Muscle of leg (tissue), 11 donors: ENCODE data around the gene PRDM16. TPM values are rescaled to one million over a fixed set of nuclear protein-coding genes. Genes with fewer than 3 reads are reported as not detected.

Experiments used
- DNase-seq: peaks from one replicate; pipeline ENCODE4 v3.0.0; 2013
- H3K27ac ChIP-seq: one replicate; pipeline ENCODE4 v1.5.1; 2013; ENCODE audit warnings: mild to moderate bottlenecking, low read length, control low read depth
- H3K27me3 ChIP-seq: one replicate; pipeline ENCODE4 v1.6.1; 2013; ENCODE audit warnings: low read length; ENCODE audit not compliant: control insufficient read depth, insufficient read depth
- H3K36me3 ChIP-seq: one replicate; pipeline ENCODE4 v1.6.1; 2013; ENCODE audit warnings: low read length; ENCODE audit not compliant: control insufficient read depth, insufficient read depth
- H3K4me1 ChIP-seq: one replicate; pipeline ENCODE4 v1.6.1; 2013; ENCODE audit warnings: low read length; ENCODE audit not compliant: control insufficient read depth, insufficient read depth
- H3K4me3 ChIP-seq: one replicate; pipeline ENCODE4 v1.5.1; 2013; ENCODE audit warnings: low read length, control low read depth
- H3K9me3 ChIP-seq: replicated peaks from 2 replicates; pipeline ENCODE4 v1.6.1; 2013; ENCODE audit warnings: low read depth, low read length; ENCODE audit not compliant: control insufficient read depth
- WGBS: methylation state at CpG from one replicate; pipeline ENCODE4 v1.1.5; 2013; ENCODE audit warnings: missing lambda C conversion rate; ENCODE audit not compliant: insufficient coverage; 5-methylcytosine and 5-hydroxymethylcytosine counted together
- polyA plus RNA-seq, 8 donors: library from polyadenylated mRNA; unstranded; fragments of 120-200 nt; gene quantifications; one replicate each; pipeline versions ENCODE4 v1.2.1 to v1.2.3, GENCODE V29; 2013; ENCODE audit warnings: inconsistent platforms in 1 of 8, low replicate concordance in 1 of 8; ENCODE audit not compliant: insufficient read length in 8 of 8, insufficient read depth in 1 of 8
- total RNA-seq: library from RNA; stranded (reverse); fragments of 120-200 nt; gene quantifications from one replicate; pipeline ENCODE4 v1.2.4, GENCODE V29; 2013

PRDM16 gene
- total and polyA plus RNA-seq, 9 donors: 0.43 to 1.9 (median 0.95) TPM

DNA sequence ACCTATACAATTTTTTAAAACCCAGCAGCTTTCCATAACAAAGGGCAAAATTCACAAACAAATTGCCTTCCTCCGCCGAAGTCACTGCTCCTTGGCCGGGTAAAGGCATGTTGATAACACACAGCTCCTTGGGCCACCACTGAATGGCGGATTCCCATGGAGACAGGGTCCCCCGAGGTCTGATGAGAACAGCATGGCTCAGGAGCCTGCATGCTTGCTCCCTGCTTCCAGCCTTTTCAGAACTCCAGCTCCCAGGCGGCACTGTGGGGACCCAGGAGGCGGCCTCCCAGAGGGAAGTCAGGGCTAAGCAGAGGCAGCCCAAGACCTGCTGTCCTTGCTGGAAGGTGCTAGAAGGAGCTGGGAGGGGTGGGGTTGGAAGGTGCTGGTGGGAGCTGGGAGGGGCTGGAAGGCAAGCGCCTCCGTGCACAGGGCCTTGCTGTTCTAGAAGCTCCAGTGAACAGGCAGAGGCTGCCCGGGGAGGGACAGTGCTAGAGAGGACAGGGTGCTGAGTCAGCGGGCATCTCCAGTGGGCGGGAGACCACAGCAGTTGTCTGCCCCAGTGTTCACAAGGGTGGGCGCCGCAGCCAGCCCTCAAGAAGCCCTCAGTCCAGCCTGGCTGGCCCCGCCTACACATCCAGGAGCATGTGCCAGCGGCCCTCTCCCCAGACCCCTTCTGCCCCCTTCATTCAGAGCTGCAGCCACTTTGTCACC is 35.1 kb downstream of the PRDM16 start:
- DNase-seq: no peak
- peaks cover 29% of the 10 kb centered on the region for H3K27me3 ChIP-seq
- no peaks in the 10 kb centered on the region for H3K36me3 ChIP-seq
- H3K27ac ChIP-seq: no peak overlapping the region
- H3K9me3 ChIP-seq: peaks cover 2% of the 10 kb centered on the region
- H3K4me1 ChIP-seq: peaks cover 5% of the 10 kb centered on the region
- 65% methylated on average over 15 of the region's 16 CpGs for WGBS
- H3K4me3 ChIP-seq: no peak overlapping the region

DNA sequence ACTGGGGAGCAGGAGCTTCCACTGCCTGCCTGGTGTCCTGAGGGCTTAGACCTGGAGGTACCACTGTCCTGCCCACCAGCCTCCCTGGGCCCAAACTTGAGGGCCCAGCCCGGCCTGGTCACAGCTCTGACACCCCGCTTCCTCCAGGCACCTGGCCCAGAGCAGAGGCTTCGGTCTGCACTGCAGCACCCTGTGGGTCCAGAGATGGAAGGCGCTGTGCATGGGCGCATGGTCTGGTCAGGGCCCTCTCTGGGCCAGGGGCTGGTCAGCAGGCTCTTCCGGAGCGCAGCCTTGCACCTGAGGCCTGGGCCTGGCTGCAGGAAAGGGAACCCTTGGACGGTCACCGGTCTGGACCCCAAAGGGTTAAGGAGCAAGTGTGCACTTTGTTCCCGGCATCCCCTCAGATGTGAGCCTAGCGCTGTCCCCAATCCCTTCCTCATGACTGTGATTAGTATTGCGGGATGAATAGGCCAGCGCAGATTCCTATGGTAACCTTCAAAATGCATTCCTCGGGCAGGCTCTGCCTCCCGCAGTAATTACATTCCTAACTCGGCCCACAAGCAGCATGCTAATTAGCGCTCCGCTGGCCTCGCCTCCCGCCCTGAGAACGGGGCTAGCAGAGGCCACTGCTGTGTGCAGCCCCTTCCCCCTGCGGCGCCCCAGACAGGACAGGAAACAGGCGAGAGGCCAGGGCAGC is 36.3 kb downstream of the PRDM16 start:
- Histone ChIP-seq H3K9me3 (peaks cover 2% of the 10 kb centered on the region), H3K4me1 (peaks cover 5% of the 10 kb centered on the region), H3K27me3 (peaks cover 35% of the 10 kb centered on the region), H3K4me3 (no peak overlapping the region), H3K27ac (no peak overlapping the region), H3K36me3 (no peaks in the 10 kb centered on the region)
- peak; percentile 6 for DNase-seq
- 30% methylated on average over 24 of the region's 24 CpGs for WGBS

- H3K36me3 ChIP-seq: no peaks in the 10 kb centered on the region
- peaks cover 2% of the 10 kb centered on the region for H3K9me3 ChIP-seq
- DNase-seq: no peak
- H3K27ac ChIP-seq: no peak overlapping the region
- no peak overlapping the region for H3K4me3 ChIP-seq
- H3K4me1 ChIP-seq: peaks cover 5% of the 10 kb centered on the region
- 80% methylated on average over 8 of the region's 8 CpGs for WGBS
- H3K27me3 ChIP-seq: peaks cover 39% of the 10 kb centered on the region
Measured at GRCh38 chr1:3106216-3106615, 37.2 kb downstream of the PRDM16 start.

- H3K4me3 ChIP-seq: no peak overlapping the region
- peaks cover 5% of the 10 kb centered on the region for H3K4me1 ChIP-seq
- WGBS: 84% methylated on average over 5 of the region's 7 CpGs
- H3K27ac ChIP-seq: no peak overlapping the region
- no peak for DNase-seq
- H3K36me3 ChIP-seq: no peaks in the 10 kb centered on the region
- peaks cover 40% of the 10 kb centered on the region for H3K27me3 ChIP-seq
- peaks cover 2% of the 10 kb centered on the region for H3K9me3 ChIP-seq
Measured at GRCh38 chr1:3107201-3107600, 38.2 kb downstream of the PRDM16 start.

DNA sequence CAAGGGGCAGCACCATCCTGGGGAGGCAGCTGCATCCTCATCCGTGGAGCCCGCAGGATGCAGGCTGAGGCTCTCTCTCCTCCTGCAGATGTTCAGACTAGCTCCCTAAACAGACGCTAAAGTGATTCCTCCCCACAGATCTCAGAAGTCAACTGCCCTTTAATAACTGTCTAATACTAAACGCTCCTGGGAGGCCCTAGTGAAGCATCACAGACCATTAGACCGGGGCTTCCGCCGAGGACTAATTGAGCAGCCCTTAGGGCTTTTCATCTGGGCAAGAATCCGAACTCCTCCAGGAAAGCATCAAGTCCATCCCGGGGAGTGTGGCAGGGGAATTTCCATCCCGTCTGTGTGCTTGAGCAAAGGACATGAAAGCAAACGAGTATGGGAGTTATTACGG is 40.4 kb downstream of the PRDM16 start:
- Histone ChIP-seq H3K4me1 (peaks cover 5% of the 10 kb centered on the region), H3K27ac (no peak overlapping the region), H3K36me3 (no peaks in the 10 kb centered on the region), H3K27me3 (peaks cover 43% of the 10 kb centered on the region), H3K4me3 (no peak overlapping the region), H3K9me3 (peaks cover 2% of the 10 kb centered on the region)
- peak; percentile 15 for DNase-seq
- WGBS: 7% methylated on average over 2 of the region's 12 CpGs

- H3K36me3 ChIP-seq: no peaks in the 10 kb centered on the region
- H3K4me3 ChIP-seq: no peak overlapping the region
- no peaks in the 10 kb centered on the region for H3K4me1 ChIP-seq
- 43% methylated on average over 19 of the region's 36 CpGs for WGBS
- H3K27ac ChIP-seq: no peak overlapping the region
- H3K9me3 ChIP-seq: peaks cover 2% of the 10 kb centered on the region
- no peak for DNase-seq
- peaks cover 41% of the 10 kb centered on the region for H3K27me3 ChIP-seq
Measured at GRCh38 chr1:3111348-3112021, 42.5 kb downstream of the PRDM16 start.

DNA sequence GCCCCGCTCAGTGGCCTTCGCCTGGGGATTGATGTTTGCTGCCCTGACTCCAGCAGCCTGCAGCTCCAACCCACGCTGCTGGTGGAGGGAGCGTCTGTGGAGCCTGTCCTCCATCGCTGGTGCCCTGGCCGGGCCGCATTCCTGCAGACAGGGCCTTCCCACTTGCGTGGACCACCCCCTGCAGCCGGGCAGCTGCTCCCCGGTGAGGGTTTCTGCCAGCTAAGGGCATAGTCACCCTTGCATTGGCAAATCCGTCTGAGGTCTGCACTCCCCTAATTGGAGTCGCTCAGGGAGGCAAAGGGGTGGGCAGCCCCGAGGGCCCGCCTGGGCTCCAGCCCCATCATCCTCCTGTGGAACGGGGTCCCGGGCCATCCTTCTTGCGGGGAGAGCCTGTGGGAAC is 43.5 kb downstream of the PRDM16 start:
- peaks cover 35% of the 10 kb centered on the region for H3K27me3 ChIP-seq
- no peak overlapping the region for H3K27ac ChIP-seq
- H3K9me3 ChIP-seq: peaks cover 2% of the 10 kb centered on the region
- no peak overlapping the region for H3K4me3 ChIP-seq
- WGBS: 74% methylated on average over 17 of the region's 17 CpGs
- no peaks in the 10 kb centered on the region for H3K4me1 ChIP-seq
- DNase-seq: no peak
- H3K36me3 ChIP-seq: no peaks in the 10 kb centered on the region

DNA sequence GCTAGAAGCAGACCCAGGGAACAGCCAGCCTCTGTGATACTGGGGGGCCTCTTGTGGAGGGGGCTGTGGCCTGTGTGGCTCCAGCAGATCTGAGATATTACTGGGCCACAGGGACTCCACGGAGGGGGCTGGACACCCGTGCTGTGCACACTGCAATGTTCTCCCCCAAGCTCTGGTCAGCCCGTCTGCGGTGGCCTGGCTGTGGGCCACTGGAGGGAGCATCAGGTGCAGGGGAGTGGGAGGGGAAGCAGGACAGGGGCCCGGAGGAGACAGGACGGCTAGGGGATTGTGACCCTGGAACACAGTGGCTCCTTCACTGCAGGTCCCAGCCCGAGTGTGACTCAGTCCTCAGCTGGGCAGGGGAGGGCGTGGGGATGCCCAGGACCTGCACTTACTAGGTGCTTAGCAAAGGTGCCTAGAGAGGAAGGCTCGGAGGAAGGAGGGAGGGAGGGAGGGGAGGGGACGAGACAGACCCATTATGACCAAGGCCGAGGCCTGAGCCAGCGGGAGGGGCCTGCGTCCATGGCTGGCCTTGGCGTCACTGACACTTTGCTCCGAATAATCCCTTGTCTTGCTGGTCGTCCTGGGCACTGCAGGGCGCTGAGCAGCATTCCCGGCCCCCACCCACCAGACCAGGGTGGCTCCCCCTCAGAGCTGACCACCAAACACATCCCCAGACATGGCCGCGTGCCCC is 44.2 kb downstream of the PRDM16 start:
- H3K27ac ChIP-seq: no peak overlapping the region
- no peaks in the 10 kb centered on the region for H3K4me1 ChIP-seq
- DNase-seq: no peak
- peaks cover 2% of the 10 kb centered on the region for H3K9me3 ChIP-seq
- H3K4me3 ChIP-seq: no peak overlapping the region
- peaks cover 31% of the 10 kb centered on the region for H3K27me3 ChIP-seq
- 56% methylated on average over 18 of the region's 20 CpGs for WGBS
- H3K36me3 ChIP-seq: no peaks in the 10 kb centered on the region

DNA sequence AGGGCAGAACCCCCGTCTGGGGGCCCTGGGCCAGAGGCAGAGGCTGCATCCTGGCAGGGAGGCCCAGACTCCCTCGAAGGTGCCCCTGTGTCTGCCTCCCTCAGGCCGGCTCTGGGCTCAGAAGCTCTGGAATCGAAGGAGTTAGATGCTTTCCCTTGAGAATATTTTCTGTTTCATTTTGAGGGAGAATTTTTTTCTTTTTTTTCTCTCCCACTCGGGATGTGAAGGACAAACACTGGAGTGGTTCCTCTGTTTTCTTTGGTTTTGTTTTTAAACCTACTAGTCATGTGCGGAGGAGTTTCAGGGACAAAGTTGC is 44.7 kb downstream of the PRDM16 start:
- Histone ChIP-seq H3K9me3 (no peaks in the 10 kb centered on the region), H3K4me1 (no peaks in the 10 kb centered on the region), H3K36me3 (no peaks in the 10 kb centered on the region), H3K4me3 (no peak overlapping the region), H3K27ac (no peak overlapping the region), H3K27me3 (peaks cover 28% of the 10 kb centered on the region)
- WGBS: no CpG with 5 or more reads among the region's 6 CpGs
- DNase-seq: no peak
